CD4-positive, alpha-beta T cell treated with Interleukin-2 at 100 ng/mL for 4 hours (primary cell): ENCODE results near the gene FUT7.

ENCODE experiments used
- DNase-seq: peaks from one replicate; pipeline ENCODE4 v3.0.0-alpha.2; 2020; ENCODE audit warnings: low spot score

FUT7 gene

GRCh38 chr9:137031904-137032640, at the start of gene FUT7:
Gene FUT7, minus strand, starts transcription at chr9:137032088. Its CDS starts 97 bp downstream, at chr9:137031991.
- peak; percentile 33 for DNase-seq

- no peak for DNase-seq
Measured at GRCh38 chr9:137080260-137081122, 48.6 kb upstream of the FUT7 start.

- DNase-seq = no peak
Measured at GRCh38 chr9:137079401-137079787, 47.5 kb upstream of the FUT7 start.

- no peak for DNase-seq
Measured at GRCh38 chr9:137078701-137079400, 47.0 kb upstream of the FUT7 start.

- peak; percentile 43 for DNase-seq
Measured at GRCh38 chr9:137077758-137078693, 46.1 kb upstream of the FUT7 start.

- DNase-seq = peak; percentile 47
Measured at GRCh38 chr9:137077010-137077747, 45.3 kb upstream of the FUT7 start, which contains the start of gene UAP1L1. Gene UAP1L1, plus strand, starts transcription at chr9:137077517. Its CDS starts 16 bp downstream, at chr9:137077533.

GRCh38 chr9:137076636-137077009, 44.7 kb upstream of the FUT7 start:
- no peak for DNase-seq

GRCh38 chr9:137075275-137075775, 43.4 kb upstream of the FUT7 start:
- DNase-seq = no peak

- no peak for DNase-seq
Measured at GRCh38 chr9:137074657-137075274, 42.9 kb upstream of the FUT7 start.

GRCh38 chr9:137073992-137074399, 42.1 kb upstream of the FUT7 start:
- no peak for DNase-seq

GRCh38 chr9:137071282-137071681, 39.4 kb upstream of the FUT7 start:
- DNase-seq = no peak

GRCh38 chr9:137070906-137071275, 39.0 kb upstream of the FUT7 start:
- no peak for DNase-seq

GRCh38 chr9:137070201-137070905, 38.5 kb upstream of the FUT7 start, which contains the start of gene SAPCD2:
Gene SAPCD2, minus strand, starts transcription at chr9:137070557. Its CDS starts 97 bp downstream, at chr9:137070460.
- peak; percentile 84 for DNase-seq

GRCh38 chr9:137069508-137070091, 37.7 kb upstream of the FUT7 start:
- DNase-seq = no peak

- DNase-seq = no peak
Measured at GRCh38 chr9:137068539-137069507, 36.9 kb upstream of the FUT7 start.

GRCh38 chr9:137067860-137068538, 36.1 kb upstream of the FUT7 start:
- peak; percentile 90 for DNase-seq
